ENCODE results near the gene PPP1R8. TPM values are rescaled to one million over a fixed set of nuclear protein-coding genes. Genes with fewer than 3 reads are reported as not detected.

Gene PPP1R8
- total and polyA plus RNA-seq, 7 experiments from 2014 or later = 17.5 to 60.2 (median 39.5) TPM

DNA sequence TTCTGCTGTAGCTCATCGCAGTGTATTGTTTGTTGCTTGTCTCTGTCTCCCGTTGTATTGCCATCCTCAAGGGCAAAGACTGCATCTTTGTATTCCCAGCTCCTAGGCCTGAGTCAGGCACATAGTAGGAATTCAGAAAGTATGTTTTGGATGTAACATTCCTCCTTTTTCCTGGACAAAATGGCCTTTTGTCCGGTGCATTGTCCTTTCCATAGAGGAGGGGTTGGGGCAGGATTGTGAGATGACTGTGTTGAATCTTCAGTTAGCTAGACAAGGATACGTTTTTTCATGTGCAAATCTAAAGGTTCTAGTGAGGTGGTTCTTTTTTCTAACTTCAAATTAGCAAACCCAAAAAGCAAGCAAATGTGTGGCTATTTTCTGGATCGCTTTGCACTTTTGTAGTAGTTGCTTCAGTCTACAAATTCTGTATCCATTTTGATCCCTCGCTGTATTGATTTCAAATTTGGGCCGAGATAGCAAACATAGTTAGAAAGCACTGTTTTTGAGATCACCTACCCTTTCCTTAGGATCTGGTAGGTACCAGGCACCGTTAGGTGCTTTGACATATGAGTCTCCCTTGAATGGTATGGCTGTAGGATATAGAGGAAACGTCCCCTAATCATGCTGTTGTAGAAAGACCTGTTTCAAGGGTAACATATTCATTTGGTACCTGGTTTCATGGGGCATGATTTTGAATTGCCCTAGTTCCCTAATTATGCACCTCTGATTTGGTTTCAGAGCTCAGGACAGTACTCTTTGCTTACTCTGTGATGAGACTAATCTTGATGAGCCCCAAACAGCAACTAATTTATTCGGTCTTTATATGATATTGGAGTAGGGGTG lies 1.2 kb downstream of the PPP1R8 start:
- Histone ChIP-seq H3K27me3 (ENCODE audit: control insufficient read depth in 2 of 2, insufficient read depth in 2 of 2, low read length in 2 of 2) (no peaks in the 10 kb centered on the region), H3K4me1 (ENCODE audit: control insufficient read depth in 2 of 2, insufficient read depth in 2 of 2, low read length in 2 of 2) (peaks cover 16 to 17% of the 10 kb centered on the region in 2 donors), H3K36me3 (ENCODE audit: control insufficient read depth in 2 of 3, insufficient read depth in 3 of 3, low read length in 3 of 3) (peaks cover 0 to 24% (median 9%) of the 10 kb centered on the region in 3 experiments), H3K9me3 (ENCODE audit: control insufficient read depth in 2 of 3, low read length in 3 of 3) (no peaks in the 10 kb centered on the region), H3K27ac (ENCODE audit: low read depth, low read length) (peak overlapping the region; percentile 92), H3K4me3 (ENCODE audit: low read length) (peak overlapping the region; percentile 71)
- intact Hi-C loops (cut with micrococcal nuclease) = loop anchor here (2.0 to 10.0 kb wide), 4 partner anchors 41 to 676 kb away; partner anchors contain the start of genes IFI6 (in 1 of the 2), RCC1 (in 1 of the 2), THEMIS2 (in 1 of the 2) and WDTC1 (in 1 of the 2)
- H3K36me3 Mint-ChIP-seq = peaks cover 0 to 5% (median 4%) of the 10 kb centered on the region in 5 donors
- ChIA-PET POLR2A (interaction anchor here (0.7 to 2.2 kb wide), 5 partner anchors 11 to 1240 kb away, joined by 3 to 6 read pairs (median 3); partner anchors contain the start of gene STX12), CTCF (interaction anchor here (0.6 kb wide), 3 partner anchors 10 to 1729 kb away, joined by 3 read pairs; no protein-coding TSS in a partner anchor)
- ATAC-seq (no peak), DNase-seq (no peak)
- no peaks in the 10 kb centered on the region for H3K27me3 Mint-ChIP-seq
- peaks cover 16 to 55% (median 41%) of the 10 kb centered on the region in 7 donors for H3K4me1 Mint-ChIP-seq
- peak overlapping the region; percentile 90 to 96 (median 93) for H3K4me3 Mint-ChIP-seq
- H3K27ac Mint-ChIP-seq = peak overlapping the region; percentile 86 to 96 (median 92)
- H3K9me3 Mint-ChIP-seq = no peaks in the 10 kb centered on the region

- H3K36me3 Mint-ChIP-seq = peaks cover 0 to 5% (median 4%) of the 10 kb centered on the region in 5 donors
- DNase-seq = no peak
- Histone ChIP-seq H3K27ac (ENCODE audit: low read depth, low read length) (no peak overlapping the region), H3K36me3 (ENCODE audit: control insufficient read depth in 2 of 3, insufficient read depth in 3 of 3, low read length in 3 of 3) (peaks cover 0 to 27% (median 9%) of the 10 kb centered on the region in 3 experiments), H3K9me3 (ENCODE audit: control insufficient read depth in 2 of 3, low read length in 3 of 3) (no peaks in the 10 kb centered on the region), H3K4me1 (ENCODE audit: control insufficient read depth in 2 of 2, insufficient read depth in 2 of 2, low read length in 2 of 2) (peaks cover 16 to 17% of the 10 kb centered on the region in 2 donors), H3K4me3 (ENCODE audit: low read length) (no peak overlapping the region), H3K27me3 (ENCODE audit: control insufficient read depth in 2 of 2, insufficient read depth in 2 of 2, low read length in 2 of 2) (no peaks in the 10 kb centered on the region)
- peak overlapping the region in 9 of 10 donors; percentile 18 to 96 (median 90) for H3K4me3 Mint-ChIP-seq
- peaks cover 16 to 55% (median 41%) of the 10 kb centered on the region in 7 donors for H3K4me1 Mint-ChIP-seq
- no peaks in the 10 kb centered on the region for H3K9me3 Mint-ChIP-seq
- ChIA-PET CTCF (interaction anchor here (0.6 kb wide), 2 partner anchors 9 to 122 kb away, joined by 3 read pairs; no protein-coding TSS in a partner anchor), POLR2A (interaction anchor here (0.6 to 1.4 kb wide), 2 partner anchors 139 to 617 kb away, joined by 3 to 7 read pairs; no protein-coding TSS in a partner anchor)
- H3K27ac Mint-ChIP-seq = peak overlapping the region in 2 of 9 donors; percentile 36 to 81
- intact Hi-C loops (cut with micrococcal nuclease) = loop anchor here in 1 of 2 donors (5.0 to 10.0 kb wide), 2 partner anchors 598 to 675 kb away; partner anchors contain the start of genes RCC1 and WDTC1
- no peak for ATAC-seq
- no peaks in the 10 kb centered on the region for H3K27me3 Mint-ChIP-seq
Measured at GRCh38 chr1:27832762-27833161, 2.2 kb downstream of the PPP1R8 start.

- ChIA-PET CTCF (interaction anchor here (0.5 to 0.7 kb wide), 2 partner anchors 507 to 576 kb away, joined by 3 read pairs; no protein-coding TSS in a partner anchor), POLR2A (interaction anchor here (0.6 to 0.7 kb wide), 2 partner anchors 110 to 616 kb away, joined by 3 to 7 read pairs; no protein-coding TSS in a partner anchor)
- peaks cover 16 to 17% of the 10 kb centered on the region in 2 donors for H3K4me1 ChIP-seq (ENCODE audit: control insufficient read depth in 2 of 2, insufficient read depth in 2 of 2, low read length in 2 of 2)
- H3K27me3 ChIP-seq (ENCODE audit: control insufficient read depth in 2 of 2, insufficient read depth in 2 of 2, low read length in 2 of 2) = no peaks in the 10 kb centered on the region
- H3K27me3 Mint-ChIP-seq = no peaks in the 10 kb centered on the region
- peaks cover 16 to 55% (median 41%) of the 10 kb centered on the region in 7 donors for H3K4me1 Mint-ChIP-seq
- no peak for DNase-seq
- H3K36me3 Mint-ChIP-seq = peaks cover 0 to 5% (median 4%) of the 10 kb centered on the region in 5 donors
- H3K4me3 Mint-ChIP-seq = no peak overlapping the region
- H3K9me3 ChIP-seq (ENCODE audit: control insufficient read depth in 2 of 3, low read length in 3 of 3) = no peaks in the 10 kb centered on the region
- intact Hi-C loops (cut with micrococcal nuclease) = loop anchor here in 1 of 2 donors (5.0 to 10.0 kb wide), 2 partner anchors 599 to 674 kb away; partner anchors contain the start of genes RCC1 and WDTC1
- H3K27ac Mint-ChIP-seq = peak overlapping the region in 1 of 9 donors; percentile 9
- no peak overlapping the region for H3K27ac ChIP-seq (ENCODE audit: low read depth, low read length)
- H3K36me3 ChIP-seq (ENCODE audit: control insufficient read depth in 2 of 3, insufficient read depth in 3 of 3, low read length in 3 of 3) = peaks cover 0 to 27% (median 9%) of the 10 kb centered on the region in 3 experiments
- no peak overlapping the region for H3K4me3 ChIP-seq (ENCODE audit: low read length)
- no peaks in the 10 kb centered on the region for H3K9me3 Mint-ChIP-seq
- no peak for ATAC-seq
Measured at GRCh38 chr1:27833470-27833869, 2.9 kb downstream of the PPP1R8 start.

DNA sequence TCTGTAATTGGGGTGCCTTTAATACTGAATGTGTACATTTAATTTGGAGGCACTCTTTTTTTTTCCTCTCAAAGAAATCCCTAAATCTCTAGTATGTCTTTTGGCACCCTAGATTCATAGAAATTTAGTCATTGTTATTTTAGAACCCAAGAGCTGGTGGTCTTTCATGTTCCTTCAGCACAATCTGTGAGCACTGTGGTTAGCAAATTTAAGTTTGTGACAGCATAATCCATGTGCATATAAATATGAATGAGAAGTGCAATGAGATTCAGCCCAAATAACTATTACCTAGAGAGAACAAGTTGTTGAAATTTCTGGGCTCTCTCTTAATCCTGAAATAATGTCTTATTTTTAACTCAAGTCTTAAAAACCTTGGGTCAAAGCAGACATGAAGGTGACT lies 4.5 kb downstream of the PPP1R8 start:
- H3K4me1 Mint-ChIP-seq = peaks cover 16 to 50% (median 41%) of the 10 kb centered on the region in 7 donors

DNA sequence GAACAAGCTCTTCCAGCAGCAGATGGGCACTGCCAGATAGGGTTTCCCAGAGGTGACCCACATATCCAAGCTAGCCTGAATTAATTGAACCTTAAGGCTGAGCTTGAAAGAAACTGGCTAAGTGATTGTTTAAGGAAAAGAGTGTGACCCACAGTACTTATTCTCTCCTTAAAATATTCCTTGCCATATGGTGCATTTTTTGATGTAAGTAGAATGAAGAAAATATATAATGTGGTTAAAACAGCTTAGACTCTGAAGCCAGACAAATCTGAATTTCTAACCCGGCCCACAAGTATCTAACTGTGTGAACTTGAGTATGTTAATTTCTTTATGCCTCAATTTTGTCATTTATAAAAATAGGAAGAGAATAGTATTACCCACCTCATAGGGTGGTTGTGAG lies 4.9 kb downstream of the PPP1R8 start:
- Histone ChIP-seq H3K4me3 (ENCODE audit: low read length) (no peak overlapping the region), H3K27ac (ENCODE audit: low read depth, low read length) (no peak overlapping the region), H3K9me3 (ENCODE audit: control insufficient read depth in 2 of 3, low read length in 3 of 3) (no peaks in the 10 kb centered on the region), H3K36me3 (ENCODE audit: control insufficient read depth in 2 of 3, insufficient read depth in 3 of 3, low read length in 3 of 3) (peaks cover 0 to 46% (median 9%) of the 10 kb centered on the region in 3 experiments), H3K4me1 (ENCODE audit: control insufficient read depth in 2 of 2, insufficient read depth in 2 of 2, low read length in 2 of 2) (peaks cover 13 to 14% of the 10 kb centered on the region in 2 donors), H3K27me3 (ENCODE audit: control insufficient read depth in 2 of 2, insufficient read depth in 2 of 2, low read length in 2 of 2) (no peaks in the 10 kb centered on the region)
- Mint-ChIP-seq H3K27me3 (no peaks in the 10 kb centered on the region), H3K9me3 (peaks cover 0 to 1% (median 0%) of the 10 kb centered on the region in 11 donors), H3K27ac (peak overlapping the region in 2 of 9 donors; percentile 11 to 42), H3K4me1 (peaks cover 16 to 49% (median 41%) of the 10 kb centered on the region in 7 donors), H3K4me3 (no peak overlapping the region), H3K36me3 (peaks cover 0 to 15% (median 5%) of the 10 kb centered on the region in 5 donors)
- intact Hi-C loops (cut with micrococcal nuclease) = loop anchor here in 1 of 2 donors (10.0 kb wide), 1 partner anchor 601 kb away; the partner anchor contains the start of gene WDTC1
- DNase-seq (no peak), ATAC-seq (no peak)
- ChIA-PET CTCF (no interaction called here), POLR2A (interaction anchor here (0.7 kb wide), 1 partner anchor 426 kb away, joined by 3 read pairs; no protein-coding TSS in a partner anchor)

More for the DNA sequence above, 4.5 kb downstream of the PPP1R8 start:
- Histone ChIP-seq H3K27me3 (ENCODE audit: control insufficient read depth in 2 of 2, insufficient read depth in 2 of 2, low read length in 2 of 2) (no peaks in the 10 kb centered on the region), H3K27ac (ENCODE audit: low read depth, low read length) (no peak overlapping the region), H3K36me3 (ENCODE audit: control insufficient read depth in 2 of 3, insufficient read depth in 3 of 3, low read length in 3 of 3) (peaks cover 0 to 41% (median 9%) of the 10 kb centered on the region in 3 experiments), H3K9me3 (ENCODE audit: control insufficient read depth in 2 of 3, low read length in 3 of 3) (no peaks in the 10 kb centered on the region), H3K4me1 (ENCODE audit: control insufficient read depth in 2 of 2, insufficient read depth in 2 of 2, low read length in 2 of 2) (peaks cover 13 to 14% of the 10 kb centered on the region in 2 donors), H3K4me3 (ENCODE audit: low read length) (no peak overlapping the region)
- DNase-seq (no peak), ATAC-seq (no peak)
- Mint-ChIP-seq H3K27me3 (no peaks in the 10 kb centered on the region), H3K27ac (peak overlapping the region in 1 of 9 donors; percentile 42), H3K36me3 (peaks cover 0 to 10% (median 4%) of the 10 kb centered on the region in 5 donors), H3K9me3 (peaks cover 0 to 1% (median 0%) of the 10 kb centered on the region in 11 donors), H3K4me3 (no peak overlapping the region)
- ChIA-PET CTCF (no interaction called here), POLR2A (interaction anchor here (0.7 kb wide), 1 partner anchor 426 kb away, joined by 3 read pairs; no protein-coding TSS in a partner anchor)
- intact Hi-C loops (cut with micrococcal nuclease) = loop anchor here in 1 of 2 donors (10.0 kb wide), 1 partner anchor 600 kb away; the partner anchor contains the start of gene WDTC1

- H3K4me3 Mint-ChIP-seq = no peak overlapping the region
- no peaks in the 10 kb centered on the region for H3K9me3 ChIP-seq (ENCODE audit: control insufficient read depth in 2 of 3, low read length in 3 of 3)
- ATAC-seq (no peak), DNase-seq (no peak)
- no peaks in the 10 kb centered on the region for H3K4me1 ChIP-seq (ENCODE audit: control insufficient read depth in 2 of 2, insufficient read depth in 2 of 2, low read length in 2 of 2)
- H3K27ac ChIP-seq (ENCODE audit: low read depth, low read length) = no peak overlapping the region
- CTCF ChIA-PET = no interaction called here
- POLR2A ChIA-PET = no interaction called here
- H3K36me3 Mint-ChIP-seq = peaks cover 0 to 46% (median 31%) of the 10 kb centered on the region in 5 donors
- H3K9me3 Mint-ChIP-seq = no peaks in the 10 kb centered on the region
- peaks cover 9 to 57% (median 16%) of the 10 kb centered on the region in 3 experiments for H3K36me3 ChIP-seq (ENCODE audit: control insufficient read depth in 2 of 3, insufficient read depth in 3 of 3, low read length in 3 of 3)
- H3K4me1 Mint-ChIP-seq = no peaks in the 10 kb centered on the region
- no peak overlapping the region for H3K4me3 ChIP-seq (ENCODE audit: low read length)
- H3K27ac Mint-ChIP-seq = peak overlapping the region in 1 of 9 donors; percentile 77
- intact Hi-C loops (cut with micrococcal nuclease) = no loop called here
- H3K27me3 Mint-ChIP-seq = no peaks in the 10 kb centered on the region
- H3K27me3 ChIP-seq (ENCODE audit: control insufficient read depth in 2 of 2, insufficient read depth in 2 of 2, low read length in 2 of 2) = no peaks in the 10 kb centered on the region
Measured at GRCh38 chr1:27849951-27850350, 19.4 kb downstream of the PPP1R8 start.

All from naive thymus-derived CD4-positive, alpha-beta T cell (primary cell).